HuH-7 (cell line): ENCODE measurements around the gene MMP19.

ENCODE experiments used
- DNase-seq: peaks from one replicate; pipeline ENCODE4 v3.0.0; 2011; ENCODE audit warnings: low spot score

Gene MMP19

GRCh38 chr12:55814257-55814656, 28.5 kb downstream of the MMP19 start:
- no peak for DNase-seq

- no peak for DNase-seq
These were observed 30.6 kb downstream of the MMP19 start for GRCh38 chr12:55812088-55812487.

GRCh38 chr12:55809274-55809673, 33.5 kb downstream of the MMP19 start:
- DNase-seq: no peak

DNA sequence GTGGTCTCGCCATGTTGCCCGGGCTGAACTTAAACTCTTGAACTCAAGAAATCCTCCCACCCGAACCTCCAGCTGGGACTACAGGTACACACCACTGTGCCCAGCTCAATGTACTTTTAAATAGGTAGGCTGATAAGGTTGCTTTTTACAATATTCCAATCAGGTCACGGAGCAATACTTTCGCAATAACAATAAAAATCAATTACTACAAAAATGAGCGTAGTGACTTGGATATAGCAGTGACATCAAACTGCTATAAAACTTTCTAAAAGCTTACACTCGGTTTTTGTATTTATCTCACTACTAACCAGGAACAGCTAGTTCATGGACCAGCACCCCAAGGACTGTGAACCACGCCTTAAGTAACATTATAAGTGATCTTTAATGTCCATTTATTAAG, 35.8 kb downstream of the MMP19 start:
- DNase-seq: no peak

- no peak for DNase-seq
These were observed 45.2 kb downstream of the MMP19 start for GRCh38 chr12:55797550-55797949.

- DNase-seq: peak; percentile 71
These were observed 45.7 kb downstream of the MMP19 start for GRCh38 chr12:55797068-55797467.

- no peak for DNase-seq
These were observed 46.8 kb downstream of the MMP19 start for GRCh38 chr12:55795950-55796349.

DNA sequence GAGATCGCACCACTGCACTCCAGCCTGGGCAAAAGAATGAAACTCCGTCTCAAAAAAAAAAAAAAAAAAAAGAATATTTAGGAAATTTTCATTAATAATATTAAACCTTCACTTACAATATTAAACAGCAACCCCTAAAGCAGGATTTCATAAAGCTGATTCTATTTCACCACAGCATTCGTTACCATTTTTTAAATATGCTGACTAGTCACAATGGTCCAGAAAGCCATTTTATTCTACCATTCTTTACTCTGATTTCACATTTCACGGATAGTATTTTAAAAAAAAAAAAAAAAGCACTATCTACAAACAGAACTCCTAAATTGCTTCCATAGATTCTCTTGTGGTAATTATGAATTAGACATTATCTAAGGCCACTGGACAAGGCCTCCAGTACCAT, 52.8 kb downstream of the MMP19 start:
- DNase-seq: no peak

GRCh38 chr12:55789171-55789570, 53.6 kb downstream of the MMP19 start:
- DNase-seq: no peak

- no peak for DNase-seq
These were observed 54.2 kb downstream of the MMP19 start for GRCh38 chr12:55788546-55788945.
